HG03103 (cell line): ENCODE data around the gene BTN2A1.

Source experiments
- ATAC-seq: cut with Tn5 transposase; IDR thresholded peaks from one replicate; pipeline ENCODE4 v1.9.1; 2021; ENCODE audit warnings: low read depth; ENCODE audit not compliant: unreplicated experiment

Gene BTN2A1

DNA sequence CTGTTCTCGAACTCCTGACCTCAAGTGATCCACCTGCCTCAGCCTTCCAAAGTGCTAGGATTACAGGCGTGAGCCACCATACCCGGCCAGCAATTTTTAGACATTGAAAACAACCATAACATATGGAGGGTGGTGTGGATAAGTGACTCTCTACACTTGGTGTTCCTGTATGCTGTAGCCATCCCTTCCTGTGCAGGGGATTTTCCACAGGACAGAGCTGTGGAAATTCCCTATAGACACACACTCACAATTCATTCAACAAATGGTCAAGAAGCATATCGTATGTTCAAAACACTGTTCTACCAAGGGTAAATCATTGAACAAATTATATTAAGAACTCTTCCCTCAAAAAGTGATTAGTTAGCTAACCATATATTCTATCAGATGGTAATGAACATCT, 6.3 kb downstream of the BTN2A1 start:
- no peak for ATAC-seq

DNA sequence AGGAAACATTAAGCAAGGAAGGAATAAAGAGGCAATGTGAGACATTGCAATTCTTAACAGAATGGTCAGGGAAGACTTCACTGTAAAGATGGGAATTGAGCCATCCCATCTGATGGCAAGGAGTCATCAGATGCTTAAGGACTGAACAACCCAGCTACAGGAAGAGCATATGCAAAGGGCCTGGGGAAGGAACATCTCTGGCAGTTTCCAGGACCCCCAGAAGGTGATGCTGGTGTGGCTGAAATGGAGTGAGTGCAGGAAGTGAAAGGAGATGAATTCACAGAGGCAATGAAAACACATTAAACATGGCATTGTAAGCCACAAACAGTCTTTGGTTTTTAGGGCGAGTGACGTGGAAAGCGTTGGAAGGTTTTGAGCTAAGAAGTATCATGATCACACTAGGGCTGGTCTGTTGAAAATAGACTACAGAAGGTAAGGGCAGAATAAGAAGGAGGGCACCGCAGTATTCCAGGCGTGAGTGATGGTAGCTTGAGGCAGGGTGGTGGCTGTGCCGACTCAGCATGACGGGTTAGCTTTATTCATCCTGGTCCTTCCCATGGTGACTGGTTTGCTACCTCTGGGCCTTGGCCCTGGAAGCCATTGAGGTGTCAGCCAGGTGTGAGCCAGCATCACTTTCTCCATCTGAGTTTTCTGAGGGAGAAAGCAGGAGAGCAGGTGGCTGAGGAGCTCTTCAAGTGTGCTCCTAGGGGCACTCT, 6.8 kb downstream of the BTN2A1 start:
- ATAC-seq, result no peak

DNA sequence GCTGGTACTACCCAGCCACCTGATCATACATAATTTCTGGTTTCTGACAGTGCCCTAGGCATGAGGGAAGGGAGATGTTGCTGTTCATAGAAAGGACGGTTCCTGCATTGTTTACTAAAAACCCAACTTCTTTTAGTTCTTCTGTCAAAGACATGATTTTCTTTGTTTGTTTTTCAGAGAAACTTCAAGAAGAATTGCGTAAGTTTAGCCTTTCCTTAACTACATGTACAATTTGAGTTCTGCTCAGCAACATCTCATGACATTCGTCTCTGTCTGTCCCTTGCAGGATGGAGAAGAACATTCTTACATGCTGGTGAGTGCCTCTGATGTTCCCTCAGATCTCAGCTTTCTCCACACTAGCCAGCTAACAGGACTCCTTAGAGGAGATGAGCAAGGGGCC, 8.0 kb downstream of the BTN2A1 start:
- ATAC-seq, result no peak

- ATAC-seq, result no peak
Measured at GRCh38 chr6:26468829-26469228, 11.1 kb downstream of the BTN2A1 start.

GRCh38 chr6:26470643-26471042, 12.9 kb downstream of the BTN2A1 start:
- ATAC-seq, result no peak

GRCh38 chr6:26471970-26472369, 14.2 kb downstream of the BTN2A1 start:
- ATAC-seq, result no peak

- ATAC-seq, result no peak
Measured at GRCh38 chr6:26472549-26473290, 15.0 kb downstream of the BTN2A1 start.

GRCh38 chr6:26473429-26473757, 15.6 kb downstream of the BTN2A1 start:
- ATAC-seq, result no peak

GRCh38 chr6:26473758-26474438, 16.1 kb downstream of the BTN2A1 start:
- ATAC-seq, result peak; percentile 81

- ATAC-seq, result no peak
Measured at GRCh38 chr6:26474439-26474881, 16.7 kb downstream of the BTN2A1 start.

- ATAC-seq, result no peak
Measured at GRCh38 chr6:26475823-26476729, 18.3 kb downstream of the BTN2A1 start.

GRCh38 chr6:26476896-26477295, 19.1 kb downstream of the BTN2A1 start:
- ATAC-seq, result no peak

- no peak for ATAC-seq
Measured at GRCh38 chr6:26477426-26477825, 19.7 kb downstream of the BTN2A1 start.

GRCh38 chr6:26478100-26478984, 20.6 kb downstream of the BTN2A1 start:
- ATAC-seq, result no peak

- no peak for ATAC-seq
Measured at GRCh38 chr6:26478985-26479278, 21.2 kb downstream of the BTN2A1 start.

GRCh38 chr6:26482338-26482737, 24.6 kb downstream of the BTN2A1 start:
- ATAC-seq, result no peak

DNA sequence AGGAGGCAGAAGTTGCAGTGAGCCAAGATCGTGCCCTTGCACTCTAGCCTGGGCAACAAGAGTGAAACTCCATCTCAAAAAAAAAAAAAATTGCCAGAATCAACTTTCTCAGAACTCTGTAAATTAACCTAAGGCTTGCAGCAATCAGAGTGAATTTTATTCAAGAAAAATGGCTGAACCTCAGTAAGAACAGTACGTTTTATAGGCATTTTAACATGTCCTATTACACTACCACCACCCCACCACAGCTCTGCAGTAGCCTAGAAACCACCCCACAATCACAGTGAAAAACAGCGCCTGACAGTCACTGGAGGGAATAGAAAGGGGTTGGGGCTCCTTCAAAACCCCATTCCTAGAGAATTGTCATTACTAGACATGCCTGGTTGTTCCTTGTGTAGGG, 26.0 kb downstream of the BTN2A1 start:
- ATAC-seq, result no peak

DNA sequence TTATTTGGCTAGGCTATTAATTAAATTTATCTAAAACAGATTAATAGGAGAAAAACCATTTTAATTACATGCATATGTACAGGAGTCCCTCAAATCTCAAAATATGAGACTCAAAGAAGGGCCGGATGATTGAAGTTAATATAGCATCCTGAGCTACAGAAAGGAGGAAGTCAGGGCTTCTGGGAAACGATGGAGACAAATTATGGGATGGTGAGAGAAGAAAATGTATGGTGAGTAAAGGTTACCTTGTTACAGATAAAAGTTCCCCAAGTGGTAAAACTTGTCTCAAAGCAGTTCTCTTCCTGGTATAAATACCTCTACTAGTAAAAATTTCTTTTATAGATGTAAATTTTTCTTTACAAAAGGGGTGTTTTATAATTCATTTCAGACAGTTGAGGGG, 26.4 kb downstream of the BTN2A1 start:
- ATAC-seq, result no peak

- ATAC-seq, result no peak
Measured at GRCh38 chr6:26485112-26485780, 27.5 kb downstream of the BTN2A1 start.
